Ramos (cell line): ENCODE measurements around the gene FHIT.

Experiments used
- in situ Hi-C: fragments of 300-500 bp; cut with MboI; formaldehyde crosslinking; loops from one replicate; pipeline ENCODE4 v1.14.3; 2022; ENCODE audit warnings: low sequenced_read_pairs; ENCODE audit not compliant: unreplicated experiment

The FHIT gene

GRCh38 chr3:60178931-60179653, 1072.2 kb downstream of the FHIT start:
- in situ Hi-C loops: no loop called here

GRCh38 chr3:60177726-60178125, 1073.5 kb downstream of the FHIT start:
- in situ Hi-C loops: no loop called here

GRCh38 chr3:60176614-60177013, 1074.6 kb downstream of the FHIT start:
- in situ Hi-C loops: no loop called here

DNA sequence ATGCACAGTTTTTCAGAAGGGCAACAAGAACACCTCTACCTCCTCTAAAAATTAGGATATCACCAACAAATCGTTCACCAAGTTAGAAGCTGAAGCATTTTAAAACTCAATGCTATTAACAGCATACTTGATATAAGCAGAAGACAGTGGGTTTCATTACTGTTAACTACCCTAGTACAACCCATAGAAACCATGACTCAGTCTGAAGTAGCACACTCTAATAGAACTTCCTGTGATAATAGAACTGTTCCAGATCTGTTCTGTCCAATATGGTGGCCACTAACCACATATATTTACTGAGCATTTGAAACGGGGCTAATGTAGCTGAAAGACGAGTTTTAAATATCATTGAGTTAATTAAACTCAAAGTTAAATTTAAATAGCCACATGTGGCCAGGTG, 1075.6 kb downstream of the FHIT start:
- in situ Hi-C loops: no loop called here

DNA sequence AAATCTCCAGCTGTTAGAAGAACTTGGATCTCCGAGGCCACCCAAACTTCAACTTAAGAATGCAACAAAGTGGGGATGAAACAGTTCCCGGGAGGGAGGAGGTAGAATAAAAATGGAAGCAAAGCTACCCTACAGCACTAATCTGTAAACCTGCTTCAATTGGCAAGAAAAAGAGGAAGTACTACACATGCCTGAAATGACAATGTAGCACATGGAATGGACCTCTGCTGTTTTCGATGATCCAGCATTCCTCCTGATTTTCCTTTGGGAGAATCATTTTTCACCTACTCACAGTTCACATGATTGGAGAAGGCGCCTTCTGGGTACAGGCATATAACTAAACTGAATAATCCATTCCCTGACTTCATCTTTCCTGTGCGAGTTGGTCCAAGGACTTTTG, 1081.5 kb downstream of the FHIT start:
- in situ Hi-C loops: no loop called here

DNA sequence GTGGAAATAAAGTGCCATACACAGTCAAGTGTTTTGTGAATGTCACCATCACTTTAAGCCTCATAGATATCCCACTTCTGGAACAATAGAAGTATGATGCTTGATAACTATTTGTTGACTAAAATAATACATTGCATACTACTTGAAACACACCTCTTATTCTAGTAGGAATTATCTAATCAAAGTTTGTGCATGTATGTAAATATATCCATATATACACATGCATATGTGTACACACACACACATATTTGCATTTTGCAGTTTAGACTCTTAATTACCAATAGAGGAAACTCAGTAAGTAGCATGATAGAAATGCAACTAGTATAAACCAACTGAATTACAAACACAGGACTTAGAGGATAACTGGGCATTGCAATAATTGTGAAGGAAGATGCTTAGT, 1084.1 kb downstream of the FHIT start:
- in situ Hi-C loops: no loop called here

DNA sequence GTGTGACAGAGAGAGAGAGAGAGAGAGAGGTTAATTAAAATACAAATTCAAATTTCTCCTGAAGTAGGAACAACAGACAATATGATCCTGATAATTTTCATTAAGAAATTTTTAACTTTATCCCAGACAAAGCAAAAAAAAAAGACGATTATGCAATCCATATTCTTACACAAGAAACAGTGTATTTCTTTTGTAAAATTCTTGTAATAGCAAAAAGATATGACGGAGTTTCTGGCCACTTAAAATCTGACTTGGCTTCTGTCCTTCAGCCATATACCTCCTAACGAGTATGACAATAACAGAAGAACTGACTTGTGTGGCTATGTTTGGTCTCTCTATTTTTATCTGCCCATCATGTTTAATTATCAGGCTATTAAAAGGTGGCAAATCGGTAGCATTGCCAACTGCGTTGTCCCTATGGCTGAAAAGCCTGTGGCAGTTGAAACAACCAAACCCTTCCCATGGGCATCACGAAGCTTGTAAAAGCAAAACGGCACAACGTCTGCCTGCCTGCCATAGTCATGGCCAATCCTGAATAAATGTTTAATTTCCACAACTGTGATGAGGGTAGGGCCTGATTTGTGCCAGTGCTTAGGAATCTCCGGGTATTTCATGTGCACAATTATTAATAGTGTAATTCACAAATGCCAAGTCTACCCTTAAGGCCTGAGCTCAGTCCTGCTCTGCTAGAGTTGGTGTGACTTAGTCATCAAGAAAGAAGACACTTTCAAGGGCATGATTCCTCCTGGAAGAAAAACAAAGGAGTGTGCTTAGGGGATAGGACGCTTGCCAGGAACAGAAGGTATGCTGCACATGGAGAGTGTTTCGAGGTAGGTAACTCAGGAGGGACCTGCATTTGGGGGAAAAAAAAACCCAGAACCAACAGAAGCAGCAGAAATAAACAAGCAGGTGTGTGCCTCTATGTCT, 1090.2 kb downstream of the FHIT start:
- in situ Hi-C loops: no loop called here

DNA sequence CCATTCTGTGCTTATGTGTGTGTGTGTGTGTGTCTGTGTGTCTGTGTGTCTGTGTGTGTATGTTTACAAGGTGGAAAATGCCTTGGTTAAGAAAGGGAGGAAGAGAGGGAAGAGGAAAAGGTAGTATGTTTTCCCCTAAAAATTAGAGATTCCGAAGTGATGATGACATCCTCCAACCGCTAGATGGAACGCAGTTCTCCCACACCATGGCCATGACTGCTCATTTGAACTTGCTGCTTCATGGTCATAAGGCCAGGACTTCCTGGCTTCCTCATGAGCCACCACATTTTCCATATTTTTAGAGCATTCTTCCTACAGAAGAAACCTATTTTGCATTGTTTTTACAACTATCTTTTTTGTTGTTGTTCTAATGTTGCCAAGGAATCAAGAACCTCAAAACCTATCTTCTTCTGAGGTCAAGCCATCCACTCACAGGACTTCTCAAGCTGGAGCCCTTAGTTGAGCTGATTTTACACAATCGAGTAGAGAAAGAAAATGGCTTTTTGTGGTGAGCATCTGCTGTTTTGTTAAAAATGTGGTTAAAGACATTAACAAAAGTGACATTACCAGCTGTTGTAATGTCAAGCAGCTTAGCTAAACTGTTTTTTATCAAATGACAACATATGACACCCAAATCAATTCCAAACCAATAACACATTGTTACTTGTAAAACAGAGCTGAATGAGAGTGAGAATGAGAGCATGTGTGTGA, 1091.0 kb downstream of the FHIT start:
- in situ Hi-C loops: no loop called here

- in situ Hi-C loops: no loop called here
These were observed 1093.2 kb downstream of the FHIT start for GRCh38 chr3:60158035-60158434.

GRCh38 chr3:60154011-60154410, 1097.2 kb downstream of the FHIT start:
- in situ Hi-C loops: no loop called here

GRCh38 chr3:60153221-60153999, 1097.8 kb downstream of the FHIT start:
- in situ Hi-C loops: no loop called here

- in situ Hi-C loops: no loop called here
These were observed 1101.8 kb downstream of the FHIT start for GRCh38 chr3:60149501-60149900.

DNA sequence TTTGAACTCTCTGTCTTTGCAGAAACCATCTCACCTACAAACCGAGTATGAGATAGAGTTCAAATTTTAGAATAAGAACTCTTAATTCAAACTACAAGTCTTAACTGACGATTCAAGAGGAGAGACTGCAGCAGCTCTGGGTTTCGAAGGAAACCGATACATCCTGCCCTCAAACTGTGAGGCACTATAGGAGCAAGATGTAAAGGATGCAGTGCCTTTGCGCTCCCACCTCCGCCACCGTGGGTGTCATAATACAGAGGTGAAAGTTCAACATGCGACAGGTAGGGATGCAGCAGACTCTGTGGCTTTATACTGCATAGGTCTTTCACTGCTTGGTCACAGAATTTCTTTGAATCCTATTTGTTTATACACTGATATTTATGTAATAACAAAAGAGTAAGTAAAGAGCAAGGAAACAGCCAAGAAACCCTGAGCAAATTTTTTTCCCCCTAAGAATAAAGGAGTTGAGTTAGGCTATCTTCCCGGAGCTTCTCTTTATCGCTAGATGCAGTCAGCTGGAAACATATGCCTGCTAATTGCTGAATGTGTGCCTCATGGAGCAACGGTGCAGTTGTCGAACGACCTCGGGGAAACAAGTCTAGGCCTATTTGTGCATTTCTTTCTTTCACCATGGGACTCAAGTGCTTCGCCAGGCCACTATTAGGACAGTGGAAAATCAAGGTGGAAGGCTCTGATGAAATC, 1103.9 kb downstream of the FHIT start:
- in situ Hi-C loops: no loop called here

- in situ Hi-C loops: no loop called here
These were observed 1105.1 kb downstream of the FHIT start for GRCh38 chr3:60146121-60146520.

GRCh38 chr3:60144071-60144470, 1107.2 kb downstream of the FHIT start:
- in situ Hi-C loops: no loop called here

- in situ Hi-C loops: no loop called here
These were observed 1109.2 kb downstream of the FHIT start for GRCh38 chr3:60142009-60142408.

- in situ Hi-C loops: no loop called here
These were observed 1111.1 kb downstream of the FHIT start for GRCh38 chr3:60140160-60140559.

- in situ Hi-C loops: no loop called here
These were observed 1114.7 kb downstream of the FHIT start for GRCh38 chr3:60136601-60137000.

GRCh38 chr3:60135474-60135873, 1115.8 kb downstream of the FHIT start:
- in situ Hi-C loops: no loop called here
